ENCODE results near the gene ANKS1B. TPM values are rescaled to one million over a fixed set of nuclear protein-coding genes. Genes with fewer than 3 reads are reported as not detected.

Gene ANKS1B
- total RNA-seq, 1 experiment from 2014 or later, result 0.54 TPM

- H3K9me2 ChIP-seq (ENCODE audit: insufficient read depth), result no peaks in the 10 kb centered on the region
- ChIA-PET POLR2A (no interaction called here), RAD21 (ENCODE audit: low non-redundant PET in 1 of 2, low total read pairs in 2 of 2, uncharacterized antibody in 2 of 2, unreplicated experiment in 2 of 2) (no interaction called here), CTCF (no interaction called here)
- H2AFZ ChIP-seq (ENCODE audit: low read depth, low read length, poor library complexity, severe bottlenecking), result no peak overlapping the region
- no peaks in the 10 kb centered on the region for H3K79me2 ChIP-seq (ENCODE audit: insufficient read depth, low read length)
- no peak overlapping the region for H3K9ac ChIP-seq (ENCODE audit: low read length)
- H3K4me1 ChIP-seq (ENCODE audit: control insufficient read depth in 1 of 2, insufficient read depth in 2 of 2, low read length in 2 of 2), result no peaks in the 10 kb centered on the region
- H3K4me2 ChIP-seq (ENCODE audit: low read length), result no peak overlapping the region
- ATAC-seq (no peak), DNase-seq (ENCODE audit: low read depth, low spot score) (no peak)
- BruUV-seq (replicated peaks), result no TSS peak
- H3K27me3 ChIP-seq (ENCODE audit: insufficient read depth, low read length), result peaks cover 52% of the 10 kb centered on the region
- TF ChIP-seq CEBPB (IDR thresholded peaks at IDR 0.05; ENCODE audit: low read depth) (no peak), MAX (IDR thresholded peaks at IDR 0.05) (no peak), EGR1 (IDR thresholded peaks at IDR 0.05; ENCODE audit: low read depth) (no peak), SIN3A (IDR thresholded peaks at IDR 0.05; ENCODE audit: low read depth) (no peak), ZBTB33 (IDR thresholded peaks at IDR 0.05; ENCODE audit: extremely low read depth, insufficient replicate concordance, low read length) (no peak), ELF1 (IDR thresholded peaks at IDR 0.05; ENCODE audit: borderline replicate concordance, low read depth) (no peak), POLR2AphosphoS5 (IDR thresholded peaks at IDR 0.05; ENCODE audit: low read depth, low read length) (no peak), RAD21 (IDR thresholded peaks at IDR 0.05; ENCODE audit: low read depth) (no peak), EZH2 (IDR thresholded peaks at IDR 0.05) (no peak), SP1 (IDR thresholded peaks at IDR 0.05; ENCODE audit: low read depth) (no peak), YY1 (IDR thresholded peaks at IDR 0.05; ENCODE audit: extremely low read depth, insufficient replicate concordance, low read depth, low read length) (no peak), ZNF274 (IDR thresholded peaks at IDR 0.05; ENCODE audit: low read depth, low read length) (no peak), SRF (IDR thresholded peaks at IDR 0.05; ENCODE audit: low read depth) (no peak), EZH2phosphoT487 (IDR thresholded peaks at IDR 0.05; ENCODE audit: borderline replicate concordance) (no peak), CBX3 (IDR thresholded peaks at IDR 0.05; ENCODE audit: low read depth) (no peak), FOSL1 (IDR thresholded peaks at IDR 0.05; ENCODE audit: low read depth) (no peak), POLR2A (IDR thresholded peaks at IDR 0.05; ENCODE audit: borderline replicate concordance, extremely low read depth, insufficient read depth, insufficient read length) (no peak), ATF3 (IDR thresholded peaks at IDR 0.05) (no peak), ZFX (IDR thresholded peaks at IDR 0.05) (no peak)
- intact Hi-C loops (cut with micrococcal nuclease), result no loop called here
- no peaks in the 10 kb centered on the region for H3K36me3 ChIP-seq (ENCODE audit: control insufficient read depth in 1 of 2, insufficient read depth in 2 of 2, low read length in 2 of 2)
- H3K27ac ChIP-seq (ENCODE audit: low read depth, low read length), result no peak overlapping the region
- H4K20me1 ChIP-seq (ENCODE audit: insufficient read depth), result no peaks in the 10 kb centered on the region
- no peaks in the 10 kb centered on the region for H3K9me3 ChIP-seq (ENCODE audit: control insufficient read depth in 1 of 2, insufficient read depth in 1 of 2, low read depth in 1 of 2, low read length in 2 of 2)
- no peak overlapping the region for H3K4me3 ChIP-seq (replicated peaks in 1 of 2; ENCODE audit: low read depth in 1 of 2, low read length in 2 of 2)
Observed at GRCh38 chr12:98817742-98818141, 1167.0 kb downstream of the ANKS1B start.

Data from HCT116 (cell line).